Stimulated activated CD4-positive, alpha-beta T cell treated with anti-CD3 and anti-CD28 coated beads, TNF-alpha, amount 100 ng/mL, for 1 hour (primary cell): ENCODE measurements around the gene HLA-DMA.
"Not testable (repeated sequence)": the region's sequence is repeated elsewhere in the genome, so short reads cannot be mapped to it uniquely, and the experiment has no call there.

ENCODE experiments used
- DNase-seq, 3 donors: peaks; one replicate each; pipeline ENCODE4 v3.0.0-alpha.2; 2020; ENCODE audit warnings: low read depth in 3 of 3, low spot score in 1 of 3

HLA-DMA gene

DNA sequence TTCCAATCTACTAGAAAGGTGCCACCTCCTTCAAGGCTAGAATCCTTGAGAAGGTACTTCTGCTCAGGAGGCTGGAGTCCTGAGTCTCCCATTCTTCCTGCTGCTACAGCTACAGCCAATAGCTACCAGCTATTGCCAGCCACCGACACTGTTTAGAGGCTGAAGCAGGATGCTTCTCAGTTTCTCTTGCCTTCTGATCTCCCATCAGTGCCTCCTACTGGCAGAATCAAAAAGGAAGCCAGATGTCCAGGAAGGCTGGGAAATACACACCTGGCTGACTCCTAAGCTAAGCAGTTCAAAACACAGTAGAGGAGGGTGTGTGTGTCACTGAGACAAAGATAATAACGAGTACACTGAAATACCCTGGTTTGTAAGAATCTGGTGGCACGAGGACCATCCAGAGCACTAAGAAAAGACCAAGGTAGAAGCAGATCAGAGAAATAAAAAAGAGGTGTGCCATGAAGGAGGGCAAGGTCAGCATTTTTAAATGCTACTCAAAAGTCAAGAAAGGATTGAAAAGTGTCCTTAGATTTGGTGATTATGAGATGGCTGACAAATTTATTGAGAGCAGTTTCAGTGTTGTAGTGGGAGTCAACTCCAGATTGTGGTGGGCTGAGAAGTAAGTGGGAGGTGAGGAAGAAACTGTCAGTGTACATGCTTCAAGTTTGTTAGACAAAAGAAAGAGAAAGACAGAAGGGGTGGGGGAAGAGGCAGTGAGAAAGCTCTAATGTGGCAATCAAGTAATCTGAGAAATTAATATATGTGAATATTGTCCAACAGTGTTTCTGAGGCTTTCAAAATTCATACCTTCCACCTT is 2.3 kb upstream of the HLA-DMA start:
- DNase-seq: no peak

DNA sequence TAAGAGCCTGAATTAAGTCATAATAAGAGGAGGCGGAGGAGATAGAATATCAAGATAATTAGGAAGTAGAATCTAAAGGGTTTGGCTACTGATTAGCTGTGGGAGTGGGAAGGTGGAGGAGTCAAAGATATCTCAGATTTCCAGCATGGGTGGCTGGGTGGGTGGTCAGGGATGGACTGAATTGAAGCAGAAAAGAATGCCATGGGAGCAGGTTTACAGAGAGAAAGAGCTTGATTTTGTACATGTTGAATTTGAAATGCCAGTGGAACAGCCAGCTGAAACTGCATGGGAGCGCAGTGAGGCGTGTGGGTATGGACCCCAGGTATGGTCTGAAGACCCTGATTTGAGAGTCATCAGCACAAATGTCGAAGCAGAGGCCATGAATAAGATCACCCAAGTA is 1.4 kb upstream of the HLA-DMA start:
- no peak for DNase-seq

DNA sequence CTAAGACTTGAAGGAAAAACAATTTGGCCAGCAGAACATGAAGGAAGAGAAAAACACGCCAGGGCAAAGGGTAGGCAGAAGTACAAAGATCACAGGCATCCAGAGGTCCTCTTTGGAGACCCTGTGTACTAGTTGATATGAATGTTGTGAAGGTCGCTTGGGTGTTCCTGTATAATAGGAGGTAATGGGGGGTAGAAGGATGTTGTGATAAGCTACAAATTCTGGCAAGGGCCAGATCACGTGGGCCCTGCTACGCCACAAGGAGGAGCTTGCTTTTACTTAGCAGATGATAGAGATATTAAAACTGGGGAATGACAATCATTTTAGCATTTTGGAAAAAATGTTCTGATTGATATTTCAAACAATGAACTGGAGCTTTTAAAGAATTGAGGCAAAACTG is 878 bp upstream of the HLA-DMA start:
- DNase-seq: no peak

DNA sequence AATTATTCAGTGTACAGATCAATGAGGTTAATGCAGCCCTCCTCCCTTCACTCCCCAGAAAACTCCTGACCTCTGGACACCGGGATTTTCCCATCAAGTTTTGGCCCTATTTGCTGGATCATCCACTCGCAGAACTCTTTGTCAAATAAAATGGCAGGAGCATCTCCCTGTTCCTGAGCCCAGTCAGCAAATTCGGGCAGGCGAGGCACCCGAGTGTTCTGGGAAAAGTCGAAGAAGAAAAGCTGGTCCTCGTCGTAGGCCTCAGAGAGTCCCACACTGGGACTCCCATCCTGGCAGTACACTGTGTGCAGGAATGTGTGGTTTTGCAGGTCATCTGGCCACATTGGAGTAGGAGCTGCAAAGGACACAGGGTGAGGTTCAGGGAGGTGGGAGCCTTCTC is 2.4 kb downstream of the HLA-DMA start:
- no peak for DNase-seq

DNA sequence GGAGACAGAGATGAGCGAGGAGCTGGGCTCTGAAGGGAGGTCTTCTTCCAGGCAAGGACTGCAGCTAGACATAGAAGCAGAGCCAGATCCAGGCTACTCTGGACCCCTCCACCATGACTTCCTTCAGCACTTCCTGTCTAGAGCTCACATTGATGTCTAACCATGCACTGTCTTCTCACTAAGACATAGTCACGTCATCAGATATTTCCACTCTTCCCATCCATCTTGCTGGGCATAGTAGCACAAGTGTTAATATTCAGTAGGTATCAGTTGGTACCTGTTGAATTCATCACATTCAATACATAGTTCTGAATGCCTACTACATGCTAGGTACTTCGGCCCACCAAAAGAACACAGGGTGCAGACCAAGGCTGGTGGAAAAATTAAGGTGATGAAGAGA is 2.9 kb downstream of the HLA-DMA start:
- DNase-seq: no peak

DNA sequence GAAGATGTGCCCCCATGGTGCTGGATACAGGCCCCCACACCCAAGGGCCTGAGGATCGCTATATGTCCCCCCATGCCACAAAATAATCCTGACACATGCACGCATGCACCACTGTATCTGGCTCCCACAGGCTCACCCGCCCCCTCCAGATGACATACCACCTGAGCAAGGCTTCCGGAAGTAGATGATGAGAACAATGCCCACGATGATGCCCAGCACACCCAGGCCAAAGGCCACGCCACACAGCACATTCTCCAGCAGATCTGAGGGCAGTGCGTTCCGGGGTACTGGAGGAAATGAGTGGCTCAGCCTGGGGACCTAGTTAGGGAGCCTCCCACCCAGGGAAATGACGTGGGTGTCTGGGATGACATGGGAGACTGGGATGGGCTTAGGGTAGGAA is 3.8 kb downstream of the HLA-DMA start:
- DNase-seq: no peak

DNA sequence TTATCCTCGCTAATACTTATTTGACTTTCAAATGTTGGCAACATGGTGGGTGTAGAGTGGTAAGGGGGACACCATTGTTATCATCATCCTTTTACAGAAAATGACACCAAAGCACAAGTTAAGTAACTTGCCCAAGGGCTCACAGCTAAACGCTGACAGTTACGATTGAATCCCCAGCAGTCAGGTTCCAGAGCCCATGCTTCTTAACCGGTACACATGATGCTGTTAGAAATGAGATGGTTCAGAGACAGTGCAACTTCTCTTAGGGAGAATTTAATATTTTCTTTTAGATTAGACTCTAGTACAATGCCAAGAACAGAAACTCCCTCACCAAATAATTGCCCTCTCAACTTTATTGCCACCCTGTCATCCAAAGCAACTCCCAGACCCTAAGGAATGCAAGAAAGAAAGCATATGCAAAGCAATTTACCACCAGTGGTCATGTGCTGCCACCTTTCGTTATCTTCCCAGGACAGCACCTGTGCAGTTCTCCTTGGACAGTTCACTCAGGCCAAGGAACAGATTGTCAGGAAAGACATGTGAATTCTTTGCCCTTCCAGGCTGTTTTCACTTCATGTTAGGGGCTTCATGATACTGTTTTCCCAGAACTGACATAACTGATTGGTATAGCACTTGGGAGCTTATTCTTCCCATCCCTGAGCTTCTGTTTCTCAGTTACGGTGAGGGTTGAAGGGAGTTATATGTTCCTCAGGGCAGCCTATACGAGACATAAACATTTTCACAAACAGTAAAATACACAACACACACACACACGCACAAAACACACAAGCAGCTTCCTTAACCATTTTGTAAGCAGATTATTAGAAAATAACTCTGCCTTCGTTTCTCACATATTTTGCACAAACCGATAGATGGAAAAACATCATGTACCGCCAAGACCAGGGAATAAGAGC is 5.1 kb downstream of the HLA-DMA start:
- peak in 1 of 3 donors; percentile 23 for DNase-seq

DNA sequence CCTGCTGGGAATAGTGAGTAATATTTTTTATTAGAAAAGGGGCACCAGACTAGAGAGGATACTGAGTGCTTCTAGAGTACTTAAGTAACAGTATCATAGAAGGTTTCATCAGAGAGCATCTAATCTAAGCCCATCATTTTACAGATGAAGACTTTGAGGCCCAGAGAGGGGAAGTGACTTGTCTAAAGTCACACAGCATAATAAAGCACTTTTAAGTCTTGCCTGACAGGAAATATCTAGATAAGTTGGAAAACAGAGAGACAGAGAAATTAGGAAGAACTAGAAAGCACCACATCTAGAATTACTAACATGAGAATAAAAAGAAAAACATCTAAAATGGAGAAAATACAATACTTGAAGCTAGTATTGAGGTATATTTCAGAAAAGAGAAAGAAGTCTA is 6.0 kb downstream of the HLA-DMA start:
- no peak for DNase-seq

DNA sequence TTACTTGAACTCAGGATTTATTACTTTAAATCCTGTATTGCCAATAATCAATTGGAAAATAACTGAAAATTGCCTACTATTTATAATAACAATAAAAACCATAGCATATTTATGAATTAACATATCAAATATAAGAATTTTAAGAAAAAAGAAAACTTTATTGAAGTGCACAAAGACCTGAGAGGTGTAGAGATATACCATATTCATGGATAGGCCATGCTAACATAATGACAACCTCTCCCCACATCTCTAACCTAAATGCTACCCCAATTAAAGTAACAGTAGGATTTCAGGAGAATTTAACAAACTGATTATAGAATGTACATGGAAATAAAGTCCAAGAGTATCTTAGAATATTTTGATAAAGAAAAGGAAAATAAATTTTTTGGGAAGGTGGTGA is 6.9 kb downstream of the HLA-DMA start:
- no peak for DNase-seq

DNA sequence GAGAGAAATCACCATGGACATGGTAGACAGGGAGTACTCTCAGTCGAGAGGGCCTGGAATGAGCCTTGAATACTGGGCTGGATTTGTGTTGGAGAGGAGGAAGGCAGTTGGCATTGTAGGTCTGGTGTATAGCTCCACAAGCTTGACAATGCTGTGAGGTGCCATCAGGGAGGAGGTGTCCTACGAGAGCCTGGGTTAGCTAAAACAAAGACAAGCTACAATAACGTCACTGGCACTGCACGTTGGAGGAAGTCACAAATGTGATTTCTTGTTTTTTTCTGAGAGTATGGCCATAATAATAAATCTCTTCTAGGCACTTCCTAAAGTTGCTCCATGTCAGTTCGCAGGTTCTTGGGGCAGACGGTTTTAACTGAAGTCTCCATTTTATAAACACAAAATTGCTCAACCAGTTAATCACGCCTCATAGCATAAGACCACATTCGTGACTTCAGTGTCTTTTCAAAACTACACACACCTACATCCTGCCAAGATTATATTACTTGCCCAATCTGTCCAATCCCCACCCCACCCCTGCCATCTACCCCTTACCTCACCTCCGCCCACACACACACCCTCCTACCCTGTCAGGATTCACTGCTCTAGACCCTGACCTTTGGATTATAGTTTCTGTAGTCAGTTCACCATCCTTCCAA is 7.7 kb downstream of the HLA-DMA start:
- DNase-seq: no peak

DNA sequence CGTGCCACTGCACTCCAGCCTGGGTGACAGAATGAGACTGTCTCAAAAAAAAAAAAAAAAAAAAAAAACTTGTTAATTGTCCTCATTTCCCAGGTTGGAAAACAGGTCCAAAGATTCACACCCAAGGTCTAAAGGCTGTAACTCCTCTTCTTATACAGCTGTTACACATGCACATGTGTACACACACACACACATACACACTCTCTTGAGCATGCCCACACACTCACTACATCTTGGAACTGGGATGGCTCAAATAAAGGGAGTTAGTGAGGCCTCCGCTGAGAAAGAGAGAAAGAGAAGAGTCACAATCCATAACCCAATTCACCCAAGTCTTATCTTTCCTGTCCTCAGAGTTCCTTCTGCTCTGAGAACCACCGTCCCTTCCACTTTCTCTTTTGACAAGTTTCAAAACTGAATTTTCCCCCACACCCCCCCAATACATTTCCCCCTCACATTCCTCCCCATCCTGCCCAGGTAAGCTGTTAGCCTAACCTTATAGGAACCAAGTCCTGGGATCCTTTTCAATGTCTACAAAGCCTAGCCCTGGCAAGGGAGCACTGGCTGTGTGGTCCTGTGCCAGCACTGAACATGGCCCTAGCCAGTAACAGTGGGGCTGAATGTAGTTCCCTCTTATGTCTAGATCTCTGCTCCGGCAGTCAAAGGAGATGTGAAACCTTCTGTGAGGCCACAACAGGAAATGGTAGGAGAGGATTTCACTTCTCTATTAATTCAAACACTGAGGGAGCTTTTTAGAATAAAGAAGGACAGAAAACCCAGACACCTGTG is 8.8 kb downstream of the HLA-DMA start:
- DNase-seq: no peak

DNA sequence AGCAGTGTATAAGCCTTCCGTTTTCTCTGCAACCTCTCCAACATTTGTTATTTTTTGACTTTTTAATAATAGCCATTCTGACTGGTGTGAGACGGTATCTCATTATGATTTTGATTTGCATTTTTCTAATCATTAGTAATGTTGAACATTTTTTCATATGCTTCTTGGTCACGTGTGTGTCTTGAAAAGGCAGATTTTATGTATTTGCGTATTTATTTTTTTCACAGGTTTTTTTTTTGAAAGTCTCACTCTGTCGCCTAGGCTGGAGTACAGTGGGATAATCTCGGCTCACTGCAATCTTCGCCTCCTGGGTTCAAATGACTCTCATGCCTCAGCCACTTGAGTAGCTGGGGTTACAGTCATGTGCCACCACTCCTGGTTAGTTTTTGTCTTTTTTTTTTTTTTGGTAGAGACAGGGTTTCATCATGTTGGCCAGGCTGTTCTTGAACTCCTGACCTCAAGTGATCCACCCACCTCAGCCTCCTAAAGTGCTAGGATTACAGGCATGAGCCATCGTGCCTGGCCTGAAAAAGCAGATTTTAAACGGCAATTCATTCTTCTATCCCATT is 10.3 kb downstream of the HLA-DMA start:
- not testable (repeated sequence) for DNase-seq

DNA sequence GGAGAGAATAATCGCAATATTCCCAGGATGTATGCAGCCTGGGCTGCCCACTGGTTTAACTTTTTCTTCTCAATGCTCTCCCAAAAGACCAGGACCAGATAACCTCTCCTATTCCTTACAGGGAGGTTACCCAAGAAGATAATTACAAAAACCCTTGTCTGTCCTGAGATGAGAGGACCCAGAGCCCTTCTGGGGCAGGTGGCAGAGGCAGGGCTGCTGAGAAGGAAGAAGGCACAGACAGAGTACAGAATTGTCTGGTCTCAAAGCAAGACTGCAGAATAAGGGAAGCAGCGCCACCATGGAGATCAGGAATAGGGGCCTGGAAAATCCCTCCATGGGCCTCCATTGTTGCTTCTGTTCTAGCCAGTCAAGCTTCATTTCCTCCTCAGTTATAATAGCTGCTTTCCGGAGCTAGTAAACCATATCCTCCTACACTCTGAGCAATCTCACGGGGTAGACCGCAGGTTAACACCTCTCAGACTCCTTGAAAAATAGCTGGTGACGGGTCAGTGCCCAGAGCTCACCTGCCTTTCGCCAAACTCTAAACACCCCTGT is 11.6 kb downstream of the HLA-DMA start:
- DNase-seq: peak in 1 of 3 donors; percentile 15

DNA sequence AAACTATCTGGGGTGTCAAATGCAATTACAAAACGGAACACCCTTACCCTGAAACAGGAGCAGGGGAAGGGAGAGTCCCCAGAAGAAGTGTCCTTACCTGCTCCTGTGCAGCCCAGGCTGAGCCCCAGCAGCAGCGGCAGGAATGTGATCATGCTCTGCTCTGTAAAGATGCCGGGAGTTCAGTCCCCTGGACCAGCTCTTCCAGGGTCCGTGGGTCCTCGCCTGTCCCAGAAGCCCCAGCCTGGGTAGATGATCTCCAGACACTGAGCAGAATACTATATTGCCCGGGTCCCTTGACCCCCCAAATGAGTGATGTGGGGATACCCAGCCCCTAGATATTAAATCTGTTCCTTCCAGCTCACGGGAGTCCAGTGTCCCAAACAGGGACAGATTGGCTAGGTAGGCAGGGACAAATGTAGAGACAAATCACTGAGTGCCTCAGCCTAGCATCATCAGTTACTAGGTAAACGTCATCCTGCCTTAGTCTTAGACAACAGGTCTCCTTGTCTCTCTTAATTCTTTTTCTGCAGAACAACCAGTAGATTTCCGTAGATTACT is 12.2 kb downstream of the HLA-DMA start, which contains the start of gene HLA-DMB:
HLA-DMB (minus strand) TSS at position 373 of the 558 bp plus-strand sequence; CDS start at position 152, 221 bp downstream.
- DNase-seq: no peak

DNA sequence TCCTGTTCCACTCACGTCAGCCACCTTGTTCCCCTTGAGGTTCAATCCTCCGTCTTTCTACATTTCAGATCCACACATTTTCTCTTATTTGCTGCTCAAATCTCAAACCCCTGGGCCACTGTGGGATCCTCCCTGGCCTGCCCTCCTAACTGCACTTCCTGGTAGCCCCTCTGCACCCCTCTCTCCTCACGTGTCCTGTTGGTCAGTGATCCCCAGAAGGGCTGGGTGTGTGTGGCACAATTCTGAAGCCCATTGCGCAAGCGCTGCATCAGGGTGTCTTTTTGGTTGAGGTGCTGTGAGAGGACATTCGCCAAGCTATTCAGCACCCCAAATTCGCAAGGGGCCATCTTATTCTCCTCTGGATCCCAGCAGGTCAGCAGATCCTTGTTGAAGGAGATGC is 14.4 kb downstream of the HLA-DMA start:
- DNase-seq: no peak

DNA sequence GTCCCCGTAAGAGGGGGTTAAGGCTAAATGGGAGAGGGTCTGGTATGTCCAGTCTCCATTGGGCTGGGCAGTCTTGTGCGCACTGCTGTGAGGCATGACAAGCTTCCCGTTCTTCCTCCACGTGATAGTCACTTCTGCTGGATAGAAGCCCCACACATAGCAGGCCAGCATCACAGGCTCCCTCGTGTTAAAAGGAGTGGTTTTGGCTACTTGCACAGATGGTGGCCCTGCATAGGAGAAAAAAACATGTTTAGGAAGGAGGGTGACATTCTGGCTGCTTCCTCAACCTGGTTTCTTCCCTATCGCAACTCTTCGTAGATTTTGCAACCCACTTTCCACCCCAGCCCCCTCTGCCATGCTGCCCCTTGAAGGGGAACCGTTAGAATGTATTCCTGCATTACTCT is 15.7 kb downstream of the HLA-DMA start:
- no peak for DNase-seq

DNA sequence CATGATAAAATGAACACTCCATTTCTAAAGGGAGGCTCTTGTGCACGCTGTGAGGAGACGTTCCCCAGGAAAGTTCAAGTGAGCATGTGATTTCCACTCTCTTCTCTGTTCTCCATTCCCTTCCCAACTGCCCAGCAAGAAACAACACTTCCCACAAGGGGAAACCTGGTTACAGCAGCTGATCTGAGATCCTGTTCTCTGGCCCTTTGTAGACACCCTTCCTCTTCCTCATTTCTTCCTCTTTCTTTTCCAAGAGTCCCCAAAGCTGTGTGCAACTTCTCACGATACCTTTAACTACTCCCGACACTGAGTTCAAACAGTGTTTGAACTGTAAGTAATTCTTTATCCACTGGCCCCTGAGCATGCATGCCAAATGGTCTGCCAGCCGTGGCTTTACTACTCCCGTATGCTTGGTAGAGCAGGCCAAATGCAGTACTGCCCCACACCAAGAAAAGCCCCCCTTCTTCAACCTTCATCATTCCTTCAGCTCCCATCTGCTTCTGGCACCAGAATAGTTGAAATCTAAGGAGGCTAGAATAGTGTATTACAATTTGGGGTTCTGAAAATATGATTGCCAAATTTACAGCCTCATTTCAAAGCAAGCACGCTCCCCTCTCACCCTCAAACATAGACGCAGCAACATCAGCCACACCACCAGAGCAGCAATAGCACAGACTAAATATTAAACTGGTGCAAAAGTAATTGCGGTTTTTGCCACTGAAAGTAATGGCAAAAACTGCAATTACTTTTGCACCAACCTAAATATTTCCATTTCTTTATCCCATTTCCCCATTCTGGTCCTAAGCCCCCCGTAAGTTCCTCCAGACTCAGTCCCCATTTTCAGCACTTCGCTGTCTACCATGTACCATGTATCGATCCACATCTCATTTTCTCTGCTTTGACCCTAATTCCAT is 16.4 kb downstream of the HLA-DMA start:
- DNase-seq: no peak

DNA sequence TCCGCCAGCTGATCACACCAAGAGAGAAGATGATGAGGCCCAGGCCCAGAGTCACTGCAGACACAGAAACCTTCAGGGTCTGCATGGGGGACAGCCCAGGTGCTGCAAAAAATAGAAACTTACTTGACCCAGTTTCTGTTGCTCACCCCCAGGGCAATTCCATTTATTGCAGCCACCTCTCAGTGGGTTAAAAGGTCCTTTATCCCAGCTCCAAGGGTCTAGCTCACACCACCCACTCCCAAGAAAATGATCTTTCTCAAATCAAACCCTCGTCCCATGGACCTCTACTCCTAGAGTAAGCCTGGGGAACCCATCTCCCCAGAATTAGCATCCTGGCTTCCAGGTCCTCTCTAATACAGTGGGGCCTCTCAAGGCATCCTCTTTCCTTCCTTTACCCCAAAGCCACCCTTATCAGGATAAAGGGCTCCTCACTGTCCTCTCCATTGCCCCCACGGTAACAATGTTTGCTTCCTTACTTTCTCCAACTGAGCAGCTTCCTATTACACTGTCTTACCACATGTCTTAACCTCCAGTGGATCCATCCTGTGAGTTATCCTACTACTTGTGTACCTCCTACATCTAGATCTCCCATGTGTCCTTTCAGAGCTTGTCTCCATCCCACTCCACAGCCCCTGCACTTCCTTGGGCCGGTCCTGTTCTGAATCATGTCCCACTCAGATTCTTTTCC is 17.2 kb downstream of the HLA-DMA start:
- DNase-seq: no peak
